ENCODE measurements around the gene EPHA10. TPM values are rescaled to one million over a fixed set of nuclear protein-coding genes. Genes with fewer than 3 reads are reported as not detected.
A peak's percentile ranks its signal among the peaks of the same experiment; 100 is the strongest.
"Not testable (repeated sequence)": the region's sequence is repeated elsewhere in the genome, so short reads cannot be mapped to it uniquely, and the experiment has no call there.

The EPHA10 gene
- total and polyA plus RNA-seq, 4 donors: 0.20 to 1.7 (median 0.26) TPM; not detected in 1

DNA sequence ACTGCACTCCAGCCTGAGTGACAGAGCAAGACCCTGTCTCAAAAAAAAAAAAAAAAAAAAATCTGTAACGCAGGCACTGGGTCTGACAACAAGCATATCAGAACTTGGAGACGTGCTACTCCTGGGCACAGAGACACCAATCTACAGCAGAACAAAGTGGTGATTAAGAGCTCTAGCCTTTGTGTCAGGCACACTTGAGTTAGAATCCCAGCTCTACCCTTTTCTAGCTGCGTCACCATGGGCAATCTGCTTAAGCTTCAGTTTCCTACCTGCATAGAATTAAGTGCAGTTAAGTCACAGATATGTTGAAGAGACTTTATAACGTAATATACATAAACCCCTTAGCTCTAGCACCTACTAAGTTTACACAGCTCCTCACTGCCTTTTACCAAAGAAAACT is 76.0 kb downstream of the EPHA10 start:
- DNase-seq: no peak
- Histone ChIP-seq H3K36me3 (ENCODE audit: control insufficient read depth in 4 of 4, insufficient read depth in 4 of 4, low read length in 4 of 4) (peaks cover 11 to 20% (median 12%) of the 10 kb centered on the region in 4 donors), H3K9me3 (ENCODE audit: control insufficient read depth in 4 of 4, insufficient read depth in 3 of 4, low read length in 3 of 4) (no peaks in the 10 kb centered on the region), H3K9ac (ENCODE audit: insufficient read depth in 1 of 2, low read length in 2 of 2) (peak overlapping the region in 1 of 2 donors; percentile 47), H3K4me3 (no peak overlapping the region), H3K4me1 (ENCODE audit: control insufficient read depth in 5 of 5, insufficient read depth in 5 of 5, low read length in 5 of 5) (peaks cover 0 to 25% (median 7%) of the 10 kb centered on the region in 5 donors), H3K27ac (ENCODE audit: low read depth in 1 of 2, low read length in 1 of 2) (no peak overlapping the region), H3K27me3 (ENCODE audit: control insufficient read depth in 3 of 3, insufficient read depth in 3 of 3, low read length in 2 of 3) (no peaks in the 10 kb centered on the region)
- no peak for ATAC-seq (ENCODE audit: insufficient read depth, low FRiP score)
- WGBS, 2 donors: 87 to 88% methylated on average over 4 of the region's 4 CpGs
- TF ChIP-seq, protein P1, sequence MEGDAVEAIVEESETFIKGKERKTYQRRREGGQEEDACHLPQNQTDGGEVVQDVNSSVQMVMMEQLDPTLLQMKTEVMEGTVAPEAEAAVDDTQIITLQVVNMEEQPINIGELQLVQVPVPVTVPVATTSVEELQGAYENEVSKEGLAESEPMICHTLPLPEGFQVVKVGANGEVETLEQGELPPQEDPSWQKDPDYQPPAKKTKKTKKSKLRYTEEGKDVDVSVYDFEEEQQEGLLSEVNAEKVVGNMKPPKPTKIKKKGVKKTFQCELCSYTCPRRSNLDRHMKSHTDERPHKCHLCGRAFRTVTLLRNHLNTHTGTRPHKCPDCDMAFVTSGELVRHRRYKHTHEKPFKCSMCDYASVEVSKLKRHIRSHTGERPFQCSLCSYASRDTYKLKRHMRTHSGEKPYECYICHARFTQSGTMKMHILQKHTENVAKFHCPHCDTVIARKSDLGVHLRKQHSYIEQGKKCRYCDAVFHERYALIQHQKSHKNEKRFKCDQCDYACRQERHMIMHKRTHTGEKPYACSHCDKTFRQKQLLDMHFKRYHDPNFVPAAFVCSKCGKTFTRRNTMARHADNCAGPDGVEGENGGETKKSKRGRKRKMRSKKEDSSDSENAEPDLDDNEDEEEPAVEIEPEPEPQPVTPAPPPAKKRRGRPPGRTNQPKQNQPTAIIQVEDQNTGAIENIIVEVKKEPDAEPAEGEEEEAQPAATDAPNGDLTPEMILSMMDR (IDR thresholded peaks at IDR 0.05; ENCODE audit: control extremely low read depth, extremely low read depth): no peak

DNA sequence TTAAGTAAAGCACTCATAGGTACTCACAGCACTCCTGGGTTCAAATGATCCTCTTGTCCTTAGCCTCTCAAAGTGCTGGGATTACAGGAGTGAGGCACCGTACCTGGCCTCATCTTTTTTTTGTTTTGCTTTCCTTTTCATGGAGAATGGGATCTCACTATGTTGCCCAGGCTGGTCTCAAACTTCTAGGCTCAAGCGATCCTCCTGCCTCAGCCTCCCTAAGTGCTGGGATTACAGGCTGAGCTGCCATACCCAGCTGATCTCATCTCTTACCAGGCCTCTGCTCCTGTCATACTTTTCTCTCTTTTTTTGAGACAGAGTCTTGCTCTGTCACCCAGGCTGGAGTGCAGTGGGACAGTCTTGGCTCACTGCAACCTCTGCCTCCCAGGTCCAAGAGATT is 77.2 kb downstream of the EPHA10 start:
- 95% methylated on average over 2 of the region's 2 CpGs for WGBS, 2 donors
- H3K9ac ChIP-seq (ENCODE audit: insufficient read depth in 1 of 2, low read length in 2 of 2); DNase-seq; H3K27me3 ChIP-seq (ENCODE audit: control insufficient read depth in 3 of 3, insufficient read depth in 3 of 3, low read length in 2 of 3); ATAC-seq (ENCODE audit: insufficient read depth, low FRiP score); H3K9me3 ChIP-seq (ENCODE audit: control insufficient read depth in 4 of 4, insufficient read depth in 3 of 4, low read length in 3 of 4); H3K27ac ChIP-seq (ENCODE audit: low read depth in 1 of 2, low read length in 1 of 2); H3K4me3 ChIP-seq: not testable (repeated sequence)
- peaks cover 0 to 23% (median 6%) of the 10 kb centered on the region in 5 donors for H3K4me1 ChIP-seq (ENCODE audit: control insufficient read depth in 5 of 5, insufficient read depth in 5 of 5, low read length in 5 of 5)
- H3K36me3 ChIP-seq (ENCODE audit: control insufficient read depth in 4 of 4, insufficient read depth in 4 of 4, low read length in 4 of 4): peaks cover 17 to 25% (median 21%) of the 10 kb centered on the region in 4 donors

DNA sequence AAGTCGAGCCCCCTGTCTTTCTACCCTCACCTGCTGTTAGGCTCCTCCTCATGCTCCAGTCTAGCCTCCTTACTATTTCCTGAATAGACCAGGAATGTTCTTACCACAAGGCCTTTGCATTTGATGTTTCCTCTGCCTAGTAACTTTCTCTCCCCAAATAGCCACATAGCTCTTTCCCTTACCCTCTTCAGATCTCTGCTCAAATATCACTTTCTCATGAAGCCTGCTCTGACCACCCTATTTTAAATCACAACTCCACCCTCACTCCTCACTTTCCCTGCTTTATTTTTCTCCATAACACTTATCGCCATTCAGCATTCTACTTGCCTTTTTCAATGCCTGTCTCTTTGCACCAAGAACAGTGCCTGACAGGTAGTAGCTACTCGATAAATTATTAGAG is 79.2 kb downstream of the EPHA10 start:
- peaks cover 0 to 13% (median 4%) of the 10 kb centered on the region in 5 donors for H3K4me1 ChIP-seq (ENCODE audit: control insufficient read depth in 5 of 5, insufficient read depth in 5 of 5, low read length in 5 of 5)
- no peaks in the 10 kb centered on the region for H3K27me3 ChIP-seq (ENCODE audit: control insufficient read depth in 3 of 3, insufficient read depth in 3 of 3, low read length in 2 of 3)
- H3K36me3 ChIP-seq (ENCODE audit: control insufficient read depth in 4 of 4, insufficient read depth in 4 of 4, low read length in 4 of 4): peaks cover 20 to 29% (median 25%) of the 10 kb centered on the region in 4 donors
- H3K27ac ChIP-seq (ENCODE audit: low read depth in 1 of 2, low read length in 1 of 2): no peak overlapping the region
- DNase-seq: no peak
- H3K4me3 ChIP-seq: no peak overlapping the region
- no peak overlapping the region for H3K9ac ChIP-seq (ENCODE audit: insufficient read depth in 1 of 2, low read length in 2 of 2)
- TF ChIP-seq, protein P1 (IDR thresholded peaks at IDR 0.05; ENCODE audit: control extremely low read depth, extremely low read depth): no peak
- no peak for ATAC-seq (ENCODE audit: insufficient read depth, low FRiP score)
- no peaks in the 10 kb centered on the region for H3K9me3 ChIP-seq (ENCODE audit: control insufficient read depth in 4 of 4, insufficient read depth in 3 of 4, low read length in 3 of 4)
- 93 to 97% methylated on average over 3 of the region's 3 CpGs for WGBS, 2 donors

DNA sequence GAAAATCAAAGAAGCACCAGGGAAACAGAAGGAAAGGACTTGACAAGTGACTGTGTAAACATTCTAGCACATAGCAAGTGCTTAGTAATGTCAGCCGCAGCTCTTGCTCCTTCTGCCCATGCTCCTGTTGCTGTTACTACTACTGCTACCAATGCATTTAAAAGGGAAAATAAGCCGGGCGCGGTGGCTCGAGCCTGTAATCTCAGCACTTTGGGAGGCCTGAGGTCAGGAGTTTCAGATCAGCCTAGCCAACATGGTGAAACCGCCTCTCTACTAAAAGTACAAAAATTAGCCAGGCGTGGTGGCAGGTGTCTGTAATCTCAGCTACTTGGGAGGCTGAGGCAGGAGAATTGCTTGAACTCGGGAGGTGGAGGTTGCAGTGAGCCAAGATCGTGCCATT is 80.7 kb downstream of the EPHA10 start:
- not testable (repeated sequence) for H3K9ac ChIP-seq (ENCODE audit: insufficient read depth in 1 of 2, low read length in 2 of 2); DNase-seq; H3K27ac ChIP-seq (ENCODE audit: low read depth in 1 of 2, low read length in 1 of 2); ATAC-seq (ENCODE audit: insufficient read depth, low FRiP score); H3K27me3 ChIP-seq (ENCODE audit: control insufficient read depth in 3 of 3, insufficient read depth in 3 of 3, low read length in 2 of 3); H3K4me3 ChIP-seq; H3K4me1 ChIP-seq (ENCODE audit: control insufficient read depth in 5 of 5, insufficient read depth in 5 of 5, low read length in 5 of 5); H3K9me3 ChIP-seq (ENCODE audit: control insufficient read depth in 4 of 4, insufficient read depth in 3 of 4, low read length in 3 of 4)
- H3K36me3 ChIP-seq (ENCODE audit: control insufficient read depth in 4 of 4, insufficient read depth in 4 of 4, low read length in 4 of 4): peaks cover 20 to 29% (median 25%) of the 10 kb centered on the region in 4 donors
- WGBS, 2 donors: 88 to 91% methylated on average over 9 of the region's 9 CpGs

Measured in lung (tissue), 12 donors.